CD4-positive, alpha-beta T cell treated with Interleukin-6 at 100 ng/mL for 8 hours (primary cell): Measurements from ENCODE around the gene RPL27A.

Source experiments
- DNase-seq: peaks from one replicate; pipeline ENCODE4 v3.0.0-alpha.2; 2020; ENCODE audit warnings: mixed read lengths, low spot score

The RPL27A gene

GRCh38 chr11:8701891-8702597 is 19.5 kb downstream of the RPL27A start:
- no peak for DNase-seq

- no peak for DNase-seq
These were observed 20.0 kb downstream of the RPL27A start for GRCh38 chr11:8702598-8702915.

- no peak for DNase-seq
These were observed 21.5 kb downstream of the RPL27A start for GRCh38 chr11:8704136-8704535.

- no peak for DNase-seq
These were observed 22.6 kb downstream of the RPL27A start for GRCh38 chr11:8705146-8705545.

GRCh38 chr11:8706673-8707432 is 24.3 kb downstream of the RPL27A start:
- DNase-seq: no peak

GRCh38 chr11:8707541-8708191 is 25.1 kb downstream of the RPL27A start:
- DNase-seq: no peak

- DNase-seq: no peak
These were observed 26.5 kb downstream of the RPL27A start for GRCh38 chr11:8709002-8709672.

- no peak for DNase-seq
These were observed 27.2 kb downstream of the RPL27A start for GRCh38 chr11:8709777-8710176.

GRCh38 chr11:8711895-8712442 is 29.4 kb downstream of the RPL27A start:
- DNase-seq: no peak

GRCh38 chr11:8712506-8712905 is 29.9 kb downstream of the RPL27A start:
- no peak for DNase-seq

- DNase-seq: no peak
These were observed 31.3 kb downstream of the RPL27A start for GRCh38 chr11:8713760-8714454.

GRCh38 chr11:8714622-8715225 is 32.1 kb downstream of the RPL27A start:
- DNase-seq: no peak

- no peak for DNase-seq
These were observed 32.9 kb downstream of the RPL27A start for GRCh38 chr11:8715501-8715900.

- DNase-seq: no peak
These were observed 34.9 kb downstream of the RPL27A start for GRCh38 chr11:8717544-8717875.

- DNase-seq: no peak
These were observed 35.5 kb downstream of the RPL27A start for GRCh38 chr11:8717876-8718753.

- no peak for DNase-seq
These were observed 36.6 kb downstream of the RPL27A start for GRCh38 chr11:8719211-8719649.

GRCh38 chr11:8719721-8720120 is 37.1 kb downstream of the RPL27A start:
- DNase-seq: no peak

GRCh38 chr11:8720352-8720751 is 37.8 kb downstream of the RPL27A start:
- DNase-seq: no peak

- no peak for DNase-seq
These were observed 38.4 kb downstream of the RPL27A start for GRCh38 chr11:8720868-8721608.
